Measurements from ENCODE around the gene NAALADL2. TPM values are rescaled to one million over a fixed set of nuclear protein-coding genes. Genes with fewer than 3 reads are reported as not detected.

NAALADL2 gene
- total RNA-seq, 2 donors from 2014 or later = 6.2 to 14.5 TPM

- H3K9me3 ChIP-seq = no peaks in the 10 kb centered on the region
- no peaks in the 10 kb centered on the region for H3K36me3 ChIP-seq (replicated peaks in 1 of 2; ENCODE audit: insufficient read depth in 1 of 2, low read depth in 2 of 2)
- ATAC-seq = no peak
- TF ChIP-seq POLR2A (IDR thresholded peaks at IDR 0.05) (no peak), CTCF (IDR thresholded peaks at IDR 0.05) (no peak)
- H3K4me3 ChIP-seq = no peak overlapping the region
- no peaks in the 10 kb centered on the region for H3K4me1 ChIP-seq
- H3K27ac ChIP-seq = no peak overlapping the region
- intact Hi-C loops (cut with DNase I) = no loop called here
- H3K27me3 ChIP-seq = no peaks in the 10 kb centered on the region
- DNase-seq = no peak
These were observed 47.9 kb downstream of the NAALADL2 start for GRCh38 chr3:174907027-174907426.

GRCh38 chr3:174907628-174908407, 48.7 kb downstream of the NAALADL2 start:
- H3K27me3 ChIP-seq = no peaks in the 10 kb centered on the region
- DNase-seq = no peak
- no peak overlapping the region for H3K4me3 ChIP-seq
- H3K36me3 ChIP-seq (replicated peaks in 1 of 2; ENCODE audit: insufficient read depth in 1 of 2, low read depth in 2 of 2) = no peaks in the 10 kb centered on the region
- intact Hi-C loops (cut with DNase I) = no loop called here
- H3K9me3 ChIP-seq = no peaks in the 10 kb centered on the region
- H3K4me1 ChIP-seq = no peaks in the 10 kb centered on the region
- no peak overlapping the region for H3K27ac ChIP-seq
- TF ChIP-seq POLR2A (IDR thresholded peaks at IDR 0.05) (no peak), CTCF (IDR thresholded peaks at IDR 0.05) (no peak)
- 52 to 56% methylated on average over 4 of the region's 4 CpGs for WGBS, 2 donors
- ATAC-seq = no peak

GRCh38 chr3:174931473-174932353, 72.6 kb downstream of the NAALADL2 start:
- Histone ChIP-seq H3K36me3 (replicated peaks in 1 of 2; ENCODE audit: insufficient read depth in 1 of 2, low read depth in 2 of 2) (no peaks in the 10 kb centered on the region), H3K27ac (no peak overlapping the region), H3K9me3 (no peaks in the 10 kb centered on the region), H3K4me1 (no peaks in the 10 kb centered on the region), H3K27me3 (no peaks in the 10 kb centered on the region), H3K4me3 (no peak overlapping the region)
- ATAC-seq = no peak
- 24 to 71% methylated on average over 2 of the region's 2 CpGs for WGBS, 2 donors
- no peak for DNase-seq
- TF ChIP-seq POLR2A (IDR thresholded peaks at IDR 0.05) (no peak), CTCF (IDR thresholded peaks at IDR 0.05) (no peak)
- intact Hi-C loops (cut with DNase I) = no loop called here

GRCh38 chr3:174936590-174936989, 77.5 kb downstream of the NAALADL2 start:
- TF ChIP-seq POLR2A (IDR thresholded peaks at IDR 0.05) (no peak), CTCF (IDR thresholded peaks at IDR 0.05) (no peak)
- Histone ChIP-seq H3K4me1 (peaks cover 5% of the 10 kb centered on the region), H3K27me3 (no peaks in the 10 kb centered on the region), H3K36me3 (replicated peaks in 1 of 2; ENCODE audit: insufficient read depth in 1 of 2, low read depth in 2 of 2) (no peaks in the 10 kb centered on the region), H3K9me3 (no peaks in the 10 kb centered on the region), H3K4me3 (no peak overlapping the region), H3K27ac (no peak overlapping the region)
- no peak for ATAC-seq
- intact Hi-C loops (cut with DNase I) = no loop called here
- no peak for DNase-seq
- 64 to 71% methylated on average over 4 of the region's 4 CpGs for WGBS, 2 donors

Data from body of pancreas (tissue), 4 donors.